HFFc6 (cell line): Measurements from ENCODE around the gene MAGIX. TPM values are rescaled to one million over a fixed set of nuclear protein-coding genes. Genes with fewer than 3 reads are reported as not detected.

Experiments
- DNase-seq: peaks from one replicate; pipeline ENCODE4 v3.0.0-alpha.2; 2018
- H3K27ac Mint-ChIP-seq: 2 replicates; pipeline ENCODE4 v1.8.0; 2020; ENCODE audit warnings: mild to moderate bottlenecking, mixed read lengths
- H3K27me3 Mint-ChIP-seq: 2 replicates; pipeline ENCODE4 v1.8.0; 2021; ENCODE audit warnings: mild to moderate bottlenecking, moderate library complexity, mixed read lengths; ENCODE audit not compliant: insufficient read depth
- H3K36me3 Mint-ChIP-seq: 2 replicates; pipeline ENCODE4 v1.8.0; 2021; ENCODE audit warnings: low read depth, mixed read lengths
- H3K4me1 Mint-ChIP-seq: 2 replicates; pipeline ENCODE4 v1.8.0; 2020; ENCODE audit warnings: low read depth, mixed read lengths
- H3K4me3 Mint-ChIP-seq: 2 replicates; pipeline ENCODE4 v1.8.0; 2020; ENCODE audit warnings: mild to moderate bottlenecking, moderate library complexity, mixed read lengths
- H3K9me3 Mint-ChIP-seq: 2 replicates; pipeline ENCODE4 v1.8.0; 2020; ENCODE audit warnings: mild to moderate bottlenecking, mixed read lengths
- CTCF ChIP-seq: fragments of 200-600 bp; sonication (generic); IDR thresholded peaks from 2 replicates; pipeline ENCODE4 v1.5.0; 2021; ENCODE audit warnings: antibody characterized with exemption, mild to moderate bottlenecking
- total RNA-seq, 6 experiments: library from RNA; stranded (reverse); fragmentation: NEBNext Ultra II Directional; extraction: Animal tissue kit (Norgen Biotek cat#: 25700); gene quantifications; 2 replicates in 1 of 6; 3 replicates in 5 of 6; pipeline ENCODE4 v1.2.3, GENCODE V29; 2021

The MAGIX gene
- total RNA-seq, 6 experiments from 2014 or later: 0.94 to 1.9 (median 1.1) TPM

DNA sequence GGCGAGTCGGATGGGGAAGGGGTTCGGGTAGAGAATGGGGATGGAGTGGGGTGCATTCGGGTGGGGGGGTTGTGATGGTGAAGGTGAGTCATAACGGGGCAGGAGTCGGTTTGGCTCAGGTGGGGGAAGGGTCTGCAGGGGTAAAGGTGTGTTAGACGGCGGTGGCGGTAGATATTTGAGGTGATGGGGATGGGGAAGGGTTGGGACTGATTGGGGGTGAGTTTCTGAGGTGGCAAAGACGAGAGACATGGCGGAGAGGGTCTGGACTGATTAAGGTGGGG is 36.7 kb downstream of the MAGIX start:
- no peak for TF ChIP-seq CTCF
- Mint-ChIP-seq H3K36me3 (no peaks in the 10 kb centered on the region), H3K4me3 (no peak overlapping the region), H3K27ac (no peak overlapping the region), H3K27me3 (peaks cover 2% of the 10 kb centered on the region; the same call in 1 of the 2 replicates), H3K4me1 (peaks cover 7% of the 10 kb centered on the region; the same call in 1 of the 2 replicates), H3K9me3 (no peaks in the 10 kb centered on the region)
- no peak for DNase-seq

- no peak for TF ChIP-seq CTCF
- peaks cover 6% of the 10 kb centered on the region; the same call in 1 of the 2 replicates for H3K4me1 Mint-ChIP-seq
- DNase-seq: peak; percentile 81
- peak within 1 kb of the TSS; percentile 57 for H3K4me3 Mint-ChIP-seq
- H3K27ac Mint-ChIP-seq: peak within 1 kb of the TSS; percentile 24; the same call in 1 of the 2 replicates
- no peaks in the 10 kb centered on the region for H3K9me3 Mint-ChIP-seq
- no peaks in the 10 kb centered on the region for H3K36me3 Mint-ChIP-seq
- H3K27me3 Mint-ChIP-seq: peaks cover 2% of the 10 kb centered on the region; the same call in 1 of the 2 replicates
Observed at GRCh38 chrX:49199906-49200771, 37.6 kb downstream of the MAGIX start, which contains the start of gene SYP. Gene SYP (minus strand): TSS chrX:49200193. CDS start chrX:49200186, 7 bp downstream.

- Mint-ChIP-seq H3K4me1 (no peaks in the 10 kb centered on the region), H3K27me3 (peaks cover 2% of the 10 kb centered on the region; the same call in 1 of the 2 replicates), H3K27ac (no peak overlapping the region), H3K9me3 (no peaks in the 10 kb centered on the region), H3K4me3 (no peak overlapping the region), H3K36me3 (no peaks in the 10 kb centered on the region)
- DNase-seq: no peak
- TF ChIP-seq CTCF: no peak
Observed at GRCh38 chrX:49202022-49202421, 39.5 kb downstream of the MAGIX start.

DNA sequence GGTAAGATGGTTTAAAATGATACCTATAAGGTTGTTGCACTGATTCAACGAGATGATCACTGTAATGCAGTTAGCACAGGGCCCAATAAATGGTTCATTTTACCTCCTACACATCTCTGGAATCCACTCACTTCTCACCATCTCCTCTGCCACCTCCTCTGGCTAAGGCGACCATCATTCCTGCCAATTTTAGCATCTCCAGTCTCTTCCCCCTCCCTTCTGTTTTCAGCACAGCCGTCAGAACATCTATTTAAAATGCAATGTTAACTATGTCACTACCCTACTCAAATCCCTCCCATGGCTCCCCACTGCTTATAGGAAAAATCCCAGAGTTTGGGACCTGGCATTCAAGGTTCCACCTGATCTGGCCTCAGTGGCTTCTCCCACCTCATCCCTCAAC is 41.0 kb downstream of the MAGIX start:
- Mint-ChIP-seq H3K4me3 (no peak overlapping the region), H3K36me3 (no peaks in the 10 kb centered on the region), H3K27ac (no peak overlapping the region), H3K27me3 (peaks cover 2% of the 10 kb centered on the region; the same call in 1 of the 2 replicates), H3K9me3 (no peaks in the 10 kb centered on the region), H3K4me1 (no peaks in the 10 kb centered on the region)
- DNase-seq: no peak
- no peak for TF ChIP-seq CTCF

GRCh38 chrX:49204017-49204416 is 41.5 kb downstream of the MAGIX start:
- no peaks in the 10 kb centered on the region for H3K36me3 Mint-ChIP-seq
- TF ChIP-seq CTCF: no peak
- no peak overlapping the region for H3K27ac Mint-ChIP-seq
- no peak overlapping the region for H3K4me3 Mint-ChIP-seq
- peaks cover 2% of the 10 kb centered on the region; the same call in 1 of the 2 replicates for H3K27me3 Mint-ChIP-seq
- H3K4me1 Mint-ChIP-seq: no peaks in the 10 kb centered on the region
- H3K9me3 Mint-ChIP-seq: no peaks in the 10 kb centered on the region
- DNase-seq: no peak
